GM19043 (cell line): ENCODE measurements around the gene OR5AN1.
"Not testable (repeated sequence)": the region's sequence is repeated elsewhere in the genome, so short reads cannot be mapped to it uniquely, and the experiment has no call there.

ENCODE experiments used
- ATAC-seq: cut with Tn5 transposase; IDR thresholded peaks from one replicate; pipeline ENCODE4 v1.9.1; 2021; ENCODE audit warnings: low read depth; ENCODE audit not compliant: unreplicated experiment

The OR5AN1 gene, protein sequence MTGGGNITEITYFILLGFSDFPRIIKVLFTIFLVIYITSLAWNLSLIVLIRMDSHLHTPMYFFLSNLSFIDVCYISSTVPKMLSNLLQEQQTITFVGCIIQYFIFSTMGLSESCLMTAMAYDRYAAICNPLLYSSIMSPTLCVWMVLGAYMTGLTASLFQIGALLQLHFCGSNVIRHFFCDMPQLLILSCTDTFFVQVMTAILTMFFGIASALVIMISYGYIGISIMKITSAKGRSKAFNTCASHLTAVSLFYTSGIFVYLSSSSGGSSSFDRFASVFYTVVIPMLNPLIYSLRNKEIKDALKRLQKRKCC

GRCh38 chr11:59358595-59358994 is at the start of gene OR5AN1:
Gene OR5AN1, plus strand, starts transcription at chr11:59358895. Its CDS starts 5,564 bp downstream, at chr11:59364459.
- ATAC-seq = no peak

GRCh38 chr11:59335001-59335400 is 23.7 kb upstream of the OR5AN1 start:
- ATAC-seq = no peak

DNA sequence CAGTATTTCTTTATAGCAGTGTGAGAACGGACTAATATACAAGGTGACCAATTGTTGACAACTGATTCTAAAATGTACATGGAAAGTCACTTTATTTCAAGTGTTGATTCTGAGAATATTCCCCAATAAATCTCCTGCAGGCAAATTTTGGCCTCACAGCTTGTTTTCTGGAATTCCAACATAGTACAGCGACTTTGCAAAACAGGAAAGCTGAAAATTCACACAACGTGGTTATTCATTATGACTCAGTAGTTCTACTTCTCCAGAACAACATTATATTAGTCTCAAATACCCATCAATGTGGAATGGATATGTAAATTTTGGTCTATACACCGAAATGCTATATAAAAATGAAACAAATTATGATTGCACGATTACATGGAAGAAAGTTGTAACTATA is 22.5 kb upstream of the OR5AN1 start:
- no peak for ATAC-seq

GRCh38 chr11:59336931-59337330 is 21.8 kb upstream of the OR5AN1 start:
- no peak for ATAC-seq

DNA sequence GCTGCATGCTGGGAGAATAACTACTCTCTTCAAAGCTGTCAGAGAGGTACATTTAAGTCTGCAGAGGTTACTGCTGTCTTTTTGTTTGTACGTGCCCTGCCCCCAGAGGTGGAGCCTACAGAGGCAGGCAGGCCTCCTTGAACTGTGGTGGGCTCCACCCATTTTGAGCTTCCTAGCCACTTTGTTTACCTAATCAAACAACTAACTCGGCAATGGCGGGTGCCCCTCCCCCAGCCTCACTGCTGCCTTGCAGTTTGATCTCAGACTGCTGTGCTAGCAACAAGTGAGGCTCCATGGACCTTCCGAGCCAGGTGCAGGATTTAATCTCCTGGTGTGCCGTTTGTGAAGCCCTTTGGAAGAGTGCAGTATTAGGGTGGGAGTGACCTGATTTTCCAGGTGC is 9.0 kb upstream of the OR5AN1 start:
- not testable (repeated sequence) for ATAC-seq

- no peak for ATAC-seq
Measured at GRCh38 chr11:59355226-59355625, 3.5 kb upstream of the OR5AN1 start.

- no peak for ATAC-seq
Measured at GRCh38 chr11:59356561-59356960, 2.1 kb upstream of the OR5AN1 start.

- ATAC-seq = no peak
Measured at GRCh38 chr11:59358020-59358419, 675 bp upstream of the OR5AN1 start.

DNA sequence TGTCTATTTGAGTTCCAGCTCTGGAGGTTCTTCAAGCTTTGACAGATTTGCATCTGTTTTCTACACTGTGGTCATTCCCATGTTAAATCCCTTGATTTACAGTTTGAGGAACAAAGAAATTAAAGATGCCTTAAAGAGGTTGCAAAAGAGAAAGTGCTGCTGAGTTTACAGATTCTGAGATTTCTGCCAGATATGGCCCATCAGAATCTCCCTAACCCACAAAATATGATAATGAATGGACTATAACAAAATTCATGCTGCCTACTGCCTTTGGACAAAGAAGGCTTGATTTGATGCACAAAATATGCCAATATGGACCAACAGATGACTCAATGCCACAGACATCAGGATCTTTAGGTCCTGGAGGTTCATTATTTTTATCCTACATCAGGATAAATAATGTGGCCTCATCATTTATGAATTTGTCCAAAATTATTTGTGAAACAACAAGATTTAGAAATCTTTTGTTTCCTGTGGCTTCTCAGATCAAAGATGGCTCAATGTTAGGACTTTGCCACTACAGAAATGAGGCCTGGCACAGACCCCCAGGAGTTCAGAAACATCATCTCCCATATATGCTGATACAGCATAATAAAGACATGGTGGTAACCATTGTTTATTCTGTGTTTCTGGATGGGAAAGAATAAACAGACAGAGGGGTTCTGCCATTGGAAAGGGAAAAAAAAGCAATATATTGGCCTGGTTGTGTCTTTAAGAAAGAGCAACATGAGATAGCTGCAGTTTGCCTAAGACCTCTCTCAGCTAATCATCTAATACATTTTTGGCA is 6.7 kb downstream of the OR5AN1 start:
- ATAC-seq = no peak

- ATAC-seq = no peak
Measured at GRCh38 chr11:59368238-59369022, 9.7 kb downstream of the OR5AN1 start.

DNA sequence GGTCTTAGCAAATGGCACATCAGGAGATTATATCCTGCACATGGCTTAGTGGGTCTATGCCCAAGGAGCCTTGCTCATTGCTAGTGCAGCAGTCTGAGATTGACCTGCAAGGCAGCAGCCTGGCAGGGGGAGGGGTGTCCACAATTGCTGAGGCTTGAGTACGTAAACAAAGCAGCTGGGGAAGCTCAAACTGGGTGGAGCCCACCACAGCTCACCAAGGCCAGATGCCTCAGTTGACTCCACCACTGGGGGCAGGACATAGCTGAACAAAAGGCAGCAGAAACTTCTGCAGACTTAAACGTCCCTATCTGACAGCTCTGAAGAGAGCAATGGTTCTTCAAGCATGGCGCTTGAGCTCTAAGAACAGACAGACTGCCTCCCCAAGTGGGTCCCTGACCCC is 13.6 kb downstream of the OR5AN1 start:
- ATAC-seq = not testable (repeated sequence)

- peak; percentile 92 for ATAC-seq
Measured at GRCh38 chr11:59380263-59381059, 21.8 kb downstream of the OR5AN1 start.

DNA sequence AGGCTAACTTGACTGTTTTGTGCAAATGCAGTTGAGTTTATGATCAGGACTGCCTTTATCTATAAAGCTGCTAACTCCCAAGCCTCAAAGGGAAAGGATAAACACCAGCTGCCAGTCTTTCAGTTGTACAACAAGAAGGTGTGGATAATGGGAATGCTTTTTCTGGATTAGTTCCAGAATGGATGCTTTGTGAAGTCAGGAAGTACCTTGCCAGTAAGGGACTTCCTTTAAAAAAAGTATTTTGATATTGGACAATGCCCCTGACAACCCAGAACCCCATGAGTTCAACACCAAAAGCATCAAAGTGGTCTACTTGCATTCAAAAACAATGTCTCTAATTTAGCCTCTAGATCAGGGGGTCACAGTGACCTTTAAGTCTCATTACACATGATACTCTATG is 35.5 kb downstream of the OR5AN1 start:
- no peak for ATAC-seq

DNA sequence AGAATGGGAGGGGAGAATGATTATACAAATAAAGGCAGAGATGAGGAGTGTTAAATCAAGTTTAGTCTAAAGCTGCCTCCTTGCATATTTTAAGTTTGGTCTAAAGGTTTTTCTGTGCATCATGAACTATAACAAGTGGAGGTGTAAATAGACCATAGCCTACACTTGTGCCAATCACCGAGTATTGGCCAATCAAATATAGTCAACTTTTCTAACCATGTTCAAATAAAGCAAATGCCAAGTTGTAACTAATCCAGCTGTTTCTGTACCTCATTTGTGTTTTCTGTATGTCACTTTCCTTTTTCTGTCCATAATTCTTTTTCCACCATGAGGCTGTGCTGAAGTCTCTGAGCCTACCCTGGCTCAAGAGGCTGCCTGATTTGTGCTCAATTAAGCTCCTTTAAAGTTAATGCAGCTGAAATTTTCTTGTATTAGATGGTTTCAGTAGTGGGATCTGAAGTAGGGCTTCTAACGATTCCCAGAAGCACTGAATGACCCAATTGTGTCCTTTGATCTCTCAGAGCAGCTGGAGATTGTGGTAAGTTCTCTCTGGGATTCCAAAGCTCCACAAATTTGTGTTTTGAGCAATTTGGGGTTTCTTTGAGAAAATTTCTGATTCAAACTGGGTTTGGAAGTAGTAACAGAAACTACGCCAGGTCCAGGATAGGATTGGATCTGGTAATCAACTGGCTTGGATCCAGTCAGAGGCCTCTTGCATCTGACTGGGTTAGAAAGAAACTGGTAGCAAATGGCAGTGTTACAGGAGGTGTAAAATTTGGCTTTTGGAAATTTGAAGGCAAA is 42.0 kb downstream of the OR5AN1 start:
- ATAC-seq = no peak

- no peak for ATAC-seq
Measured at GRCh38 chr11:59401262-59401552, 42.5 kb downstream of the OR5AN1 start.

GRCh38 chr11:59403546-59403945 is 44.9 kb downstream of the OR5AN1 start:
- no peak for ATAC-seq

- ATAC-seq = no peak
Measured at GRCh38 chr11:59413646-59414045, 55.0 kb downstream of the OR5AN1 start.

DNA sequence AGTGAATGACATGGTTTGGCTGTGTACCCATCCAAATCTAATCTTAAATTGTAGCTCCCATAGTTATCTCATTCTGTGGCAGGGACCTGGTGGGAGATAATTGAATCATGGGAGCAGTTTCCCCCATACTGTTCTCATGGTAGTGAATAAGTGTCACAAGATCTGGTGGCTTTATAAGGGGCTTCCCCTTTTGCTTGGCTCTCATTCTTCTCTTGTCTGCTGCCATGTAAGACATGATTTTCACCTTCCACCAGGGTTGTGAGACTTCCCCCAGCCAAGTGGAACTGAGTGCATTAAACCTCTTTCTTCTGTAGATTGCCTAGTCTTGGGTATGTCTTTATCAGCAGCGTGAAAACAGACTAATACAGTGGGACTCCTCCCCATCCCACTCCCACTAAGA is 56.4 kb downstream of the OR5AN1 start:
- no peak for ATAC-seq

GRCh38 chr11:59416613-59417012 is 57.9 kb downstream of the OR5AN1 start:
- ATAC-seq = no peak

DNA sequence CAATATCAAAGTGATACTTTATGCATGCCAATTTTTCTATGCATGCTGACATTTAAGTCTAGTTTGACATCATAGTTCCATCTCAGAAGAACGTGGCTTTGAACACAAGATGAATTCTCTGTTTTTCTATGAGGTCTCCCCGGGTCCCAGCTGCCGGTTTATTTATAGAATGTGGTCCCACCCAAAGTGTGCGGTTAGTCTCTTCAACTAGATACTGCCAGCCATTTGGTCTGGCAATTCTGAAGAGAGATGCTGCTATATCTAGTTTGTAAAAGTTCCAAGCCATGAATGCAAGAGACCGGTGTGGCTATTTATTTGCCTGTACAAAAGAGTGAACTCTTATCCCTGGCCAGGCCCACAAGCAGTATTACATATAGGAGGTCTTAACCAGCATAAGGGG is 58.3 kb downstream of the OR5AN1 start:
- no peak for ATAC-seq
